Measurements from ENCODE around the gene ASPSCR1. TPM values are rescaled to one million over a fixed set of nuclear protein-coding genes. Genes with fewer than 3 reads are reported as not detected.

ASPSCR1 gene
- total and polyA plus RNA-seq, 2 of the 13 experiments (the other 11 are each of a cell fraction or from before 2014, with no cell fraction given), result 274 to 314 TPM

GRCh38 chr17:81968850-81969812, 8.3 kb upstream of the ASPSCR1 start (continued):
- TF ChIP-seq HNRNPUL1 (IDR thresholded peaks at IDR 0.05; ENCODE audit: low read depth, low read length), result no peak
- TF ChIP-seq BCL3 (CRISPR knock-in tag; IDR thresholded peaks at IDR 0.05), result 0 out of 2 replicates have a peak, but pooled peaks have one; percentile 33
- TF ChIP-seq ZNF281 (CRISPR knock-in tag; IDR thresholded peaks at IDR 0.05; ENCODE audit: borderline replicate concordance), result no peak
- no peak for TF ChIP-seq ZNF644 (CRISPR knock-in tag; IDR thresholded peaks at IDR 0.05; ENCODE audit: low read depth)
- peak; percentile 39; the same call in 1 of the 2 replicates for TF ChIP-seq MXD1 (CRISPR knock-in tag; IDR thresholded peaks at IDR 0.05)
- no peak for TF ChIP-seq DPF2 (CRISPR knock-in tag; IDR thresholded peaks at IDR 0.05; ENCODE audit: borderline replicate concordance, low read depth)
- no peak for TF ChIP-seq CEBPB (IDR thresholded peaks at IDR 0.05; ENCODE audit: borderline replicate concordance, low read depth, low read length)
- TF ChIP-seq ZNF350 (CRISPR knock-in tag; IDR thresholded peaks at IDR 0.05; ENCODE audit: borderline replicate concordance, low read depth), result peak; percentile 45; the same call in 1 of the 2 replicates
- TF ChIP-seq ESRRA (CRISPR knock-in tag; IDR thresholded peaks at IDR 0.05; ENCODE audit: low read depth), result no peak
- TF ChIP-seq ZNF451 (CRISPR knock-in tag; IDR thresholded peaks at IDR 0.05), result 0 out of 2 replicates have a peak, but pooled peaks have one; percentile 66
- peak; percentile 70; the same call in 1 of the 2 replicates for TF ChIP-seq ZBTB7A (CRISPR knock-in tag; IDR thresholded peaks at IDR 0.05)
- TF ChIP-seq HNF4A (CRISPR knock-in tag; IDR thresholded peaks at IDR 0.05), result peak; percentile 81
- TF ChIP-seq MTA1 (CRISPR knock-in tag; IDR thresholded peaks at IDR 0.05; ENCODE audit: borderline replicate concordance), result peak; percentile 57; the same call in 1 of the 2 replicates
- 0 out of 2 replicates have a peak, but pooled peaks have one; percentile 43 for TF ChIP-seq ZIK1 (CRISPR knock-in tag; IDR thresholded peaks at IDR 0.05; ENCODE audit: borderline replicate concordance, low read depth)
- peak; percentile 35; the same call in 1 of the 2 replicates for TF ChIP-seq TFAP4 (IDR thresholded peaks at IDR 0.05; ENCODE audit: borderline replicate concordance, low read depth)
- TF ChIP-seq UBTF (CRISPR knock-in tag; IDR thresholded peaks at IDR 0.05), result peak; percentile 64
- peak; percentile 69 for TF ChIP-seq ZMYM3 (CRISPR knock-in tag; IDR thresholded peaks at IDR 0.05)
- no peak for TF ChIP-seq NCOA1 (CRISPR knock-in tag; IDR thresholded peaks at IDR 0.05)
